Keratinocyte (primary cell): ENCODE results near the gene FCHSD1. TPM values are rescaled to one million over a fixed set of nuclear protein-coding genes. Genes with fewer than 3 reads are reported as not detected.
A peak's percentile ranks its signal among the peaks of the same experiment; 100 is the strongest.

Experiments used
- DNase-seq: peaks from one replicate; pipeline ENCODE4 v3.0.0-alpha.2; 2011; ENCODE audit warnings: low read depth, missing footprints, low spot score
- FAIRE-seq: peaks from 2 replicates; lab custom pipeline; 2011; peaks lifted over from hg19 to GRCh38; lab: Jason Lieb, UNC
- H2AFZ ChIP-seq: 2 replicates; pipeline ENCODE4 v1.6.0; 2012; ENCODE audit warnings: low read length, control low read depth, inconsistent platforms; ENCODE audit not compliant: control insufficient read depth
- H3K27ac ChIP-seq: 2 replicates; pipeline ENCODE4 v1.5.1; 2011; ENCODE audit warnings: low read length; ENCODE audit not compliant: control insufficient read depth, insufficient read depth
- H3K27me3 ChIP-seq: 3 replicates; pipeline ENCODE4 v1.6.0; 2011; ENCODE audit warnings: low read length; ENCODE audit not compliant: control insufficient read depth, insufficient read depth; ENCODE audit errors: extremely low read depth
- H3K36me3 ChIP-seq, 2 experiments: 2 replicates in 1 of 2; 3 replicates in 1 of 2; pipeline ENCODE4 v1.5.1; 2011; ENCODE audit warnings: low read length in 2 of 2, mild to moderate bottlenecking in 1 of 2; ENCODE audit not compliant: control insufficient read depth in 2 of 2, insufficient read depth in 2 of 2; ENCODE audit errors: extremely low read depth in 1 of 2
- H3K4me1 ChIP-seq: 3 replicates; pipeline ENCODE4 v1.5.1; 2011; ENCODE audit warnings: low read length; ENCODE audit not compliant: control insufficient read depth, insufficient read depth; ENCODE audit errors: extremely low read depth
- H3K4me2 ChIP-seq: 3 replicates; pipeline ENCODE4 v1.6.0; 2011; ENCODE audit warnings: low read depth, low read length; ENCODE audit not compliant: control insufficient read depth, insufficient read depth; ENCODE audit errors: extremely low read depth
- H3K4me3 ChIP-seq, 3 experiments: fragments of 200-600 bp in 1 of 3; sonication (generic) in 1 of 3; 2 replicates in 2 of 3; 3 replicates in 1 of 3; pipeline ENCODE4 v1.5.1; 2011 to 2016; ENCODE audit warnings: low read length in 3 of 3, mild to moderate bottlenecking in 3 of 3, control low read depth in 2 of 3, inconsistent platforms in 1 of 3, low read depth in 1 of 3, mixed read lengths in 1 of 3, mixed run types in 1 of 3, moderate library complexity in 1 of 3; ENCODE audit not compliant: control insufficient read depth in 2 of 3, insufficient read depth in 2 of 3; ENCODE audit errors: extremely low read depth in 1 of 3
- H3K79me2 ChIP-seq: 2 replicates; pipeline ENCODE4 v1.6.0; 2012; ENCODE audit warnings: low read length; ENCODE audit not compliant: control insufficient read depth, insufficient read depth
- H3K9ac ChIP-seq: 3 replicates; pipeline ENCODE4 v1.6.0; 2011; ENCODE audit warnings: low read length; ENCODE audit not compliant: control insufficient read depth, insufficient read depth; ENCODE audit errors: extremely low read depth
- H3K9me1 ChIP-seq: 3 replicates; pipeline ENCODE4 v1.6.0; 2011; ENCODE audit warnings: low read length; ENCODE audit not compliant: control insufficient read depth, insufficient read depth; ENCODE audit errors: extremely low read depth
- H3K9me3 ChIP-seq: 2 replicates; pipeline ENCODE4 v1.5.1; 2012; ENCODE audit warnings: low read depth, low read length; ENCODE audit not compliant: control insufficient read depth
- H4K20me1 ChIP-seq: 3 replicates; pipeline ENCODE4 v1.6.0; 2011; ENCODE audit warnings: low read length; ENCODE audit not compliant: control insufficient read depth, insufficient read depth; ENCODE audit errors: extremely low read depth
- EZH2 ChIP-seq: IDR thresholded peaks from one replicate; pipeline ENCODE4 v1.6.1; 2012; ENCODE audit warnings: inconsistent platforms, mild to moderate bottlenecking, low read length, moderate library complexity
- dilution Hi-C: fragments of 300-500 bp; cut with MboI; formaldehyde crosslinking; loops from one replicate; pipeline ENCODE4 v1.7.0; 2020; ENCODE audit warnings: low sequenced_read_pairs; ENCODE audit not compliant: extremely low pct_ligation_motif_present
- polyA plus RNA-seq, 5 experiments: library from polyadenylated mRNA; depleted of rRNA in 3 of 5; stranded (reverse) in 3 of 5; stranded (forward) in 1 of 5; unstranded in 1 of 5; fragments of >200 nt; gene quantifications; 1 replicate in 1 of 5; 2 replicates in 3 of 5; 3 replicates in 1 of 5; pipeline versions ENCODE4 v1.2.1 to v1.2.3, GENCODE V29; 2011 to 2012; ENCODE audit warnings: missing spikeins in 2 of 5, low read depth in 1 of 5, low replicate concordance in 1 of 5
- TF ChIP-seq, protein P1 (sequence below), 3 experiments: IDR thresholded peaks in 1 of 3; conservative IDR thresholded peaks in 1 of 3; optimal IDR thresholded peaks in 1 of 3; 2 replicates in 2 of 3; 3 replicates in 1 of 3; pipeline versions ENCODE3 to v1.5.1; 2011; ENCODE audit warnings: low read length in 3 of 3, mild to moderate bottlenecking in 3 of 3, moderate library complexity in 2 of 3, control low read depth in 1 of 3, inconsistent platforms in 1 of 3; ENCODE audit not compliant: insufficient read depth in 2 of 3; ENCODE audit errors: extremely low read depth in 1 of 3

FCHSD1 gene
- polyA plus RNA-seq, 1 donor (not counting 4 experiments of a cell fraction or from before 2014, with no cell fraction given): 13.5 TPM

DNA sequence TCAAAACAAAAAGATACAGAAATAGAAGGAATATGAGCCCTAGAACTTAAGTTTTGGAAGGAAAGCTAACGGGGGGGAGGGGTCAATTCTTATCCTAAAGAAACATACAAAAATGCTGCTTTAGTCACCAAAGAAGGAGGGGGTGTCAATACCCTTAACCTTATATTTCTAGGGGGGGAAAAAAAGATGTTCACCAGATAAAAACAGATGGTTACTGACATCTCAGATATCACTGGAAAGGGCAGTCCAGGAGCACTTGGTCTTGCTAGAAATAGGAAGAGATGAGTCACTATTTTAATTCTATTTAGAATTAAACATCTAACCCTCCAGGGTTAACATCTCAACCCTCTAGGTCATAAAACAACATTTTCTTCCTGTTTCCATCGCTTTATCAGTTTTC, 34.1 kb downstream of the FCHSD1 start:
- Histone ChIP-seq H3K9me3 (no peaks in the 10 kb centered on the region), H3K27me3 (no peaks in the 10 kb centered on the region), H3K4me2 (peak overlapping the region; percentile 92), H2AFZ (no peak overlapping the region), H3K9ac (peak overlapping the region; percentile 93), H4K20me1 (peaks cover 6% of the 10 kb centered on the region), H3K79me2 (peaks cover 64% of the 10 kb centered on the region), H3K4me1 (peaks cover 22% of the 10 kb centered on the region), H3K36me3 (peaks cover 6 to 19% of the 10 kb centered on the region in 2 experiments), H3K27ac (peak overlapping the region; percentile 83), H3K4me3 (peak overlapping the region; percentile 76 to 91 (median 83)), H3K9me1 (no peaks in the 10 kb centered on the region)
- no peak for FAIRE-seq
- TF ChIP-seq EZH2: no peak
- TF ChIP-seq, protein P1, sequence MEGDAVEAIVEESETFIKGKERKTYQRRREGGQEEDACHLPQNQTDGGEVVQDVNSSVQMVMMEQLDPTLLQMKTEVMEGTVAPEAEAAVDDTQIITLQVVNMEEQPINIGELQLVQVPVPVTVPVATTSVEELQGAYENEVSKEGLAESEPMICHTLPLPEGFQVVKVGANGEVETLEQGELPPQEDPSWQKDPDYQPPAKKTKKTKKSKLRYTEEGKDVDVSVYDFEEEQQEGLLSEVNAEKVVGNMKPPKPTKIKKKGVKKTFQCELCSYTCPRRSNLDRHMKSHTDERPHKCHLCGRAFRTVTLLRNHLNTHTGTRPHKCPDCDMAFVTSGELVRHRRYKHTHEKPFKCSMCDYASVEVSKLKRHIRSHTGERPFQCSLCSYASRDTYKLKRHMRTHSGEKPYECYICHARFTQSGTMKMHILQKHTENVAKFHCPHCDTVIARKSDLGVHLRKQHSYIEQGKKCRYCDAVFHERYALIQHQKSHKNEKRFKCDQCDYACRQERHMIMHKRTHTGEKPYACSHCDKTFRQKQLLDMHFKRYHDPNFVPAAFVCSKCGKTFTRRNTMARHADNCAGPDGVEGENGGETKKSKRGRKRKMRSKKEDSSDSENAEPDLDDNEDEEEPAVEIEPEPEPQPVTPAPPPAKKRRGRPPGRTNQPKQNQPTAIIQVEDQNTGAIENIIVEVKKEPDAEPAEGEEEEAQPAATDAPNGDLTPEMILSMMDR (optimal IDR thresholded peaks at IDR 0.05 in 1 of 3, IDR thresholded peaks at IDR 0.05 in 1 of 3, conservative IDR thresholded peaks at IDR 0.05 in 1 of 3; ENCODE audit: extremely low read depth in 1 of 3, insufficient read depth in 2 of 3, low read length in 3 of 3): no peak
- dilution Hi-C loops: no loop called here
- no peak for DNase-seq

DNA sequence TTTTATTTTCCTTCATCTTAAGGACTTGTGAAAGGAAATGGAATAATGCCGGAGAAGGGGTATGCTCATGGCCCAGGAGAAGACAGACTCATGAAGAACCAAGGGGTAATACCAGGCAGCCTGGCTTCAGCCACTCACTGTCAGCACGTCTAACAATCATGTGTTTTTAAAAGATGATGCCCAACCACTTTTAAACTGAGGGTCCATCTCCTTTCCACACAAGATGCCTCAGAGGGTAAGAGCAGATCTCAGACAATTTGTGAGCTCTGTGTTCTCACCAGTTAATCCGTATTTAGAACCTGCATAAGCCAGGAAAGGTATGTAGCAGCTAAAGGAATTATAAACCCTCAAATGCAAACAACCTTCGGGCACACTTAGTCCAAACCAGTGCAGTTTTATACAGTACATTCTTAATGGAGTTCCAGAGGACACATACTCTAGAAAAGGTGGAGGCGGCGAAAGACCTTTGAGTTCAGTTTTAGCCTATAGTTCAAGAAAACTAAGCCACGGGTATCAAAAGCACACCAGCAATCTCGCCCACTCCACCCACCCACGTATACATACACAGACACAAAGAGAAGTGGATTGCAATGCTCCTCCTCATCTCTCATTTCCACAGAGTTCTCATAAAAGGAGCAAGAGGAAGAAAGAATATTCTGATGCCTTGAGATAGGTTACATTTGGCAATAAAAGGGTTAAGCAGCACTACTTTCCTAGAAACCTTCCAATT, 35.1 kb downstream of the FCHSD1 start:
- Histone ChIP-seq H3K4me1 (peaks cover 22% of the 10 kb centered on the region), H3K36me3 (peaks cover 3 to 19% of the 10 kb centered on the region in 2 experiments), H3K9ac (no peak overlapping the region), H3K9me3 (no peaks in the 10 kb centered on the region), H3K4me2 (peak overlapping the region; percentile 92), H4K20me1 (peaks cover 6% of the 10 kb centered on the region), H3K9me1 (no peaks in the 10 kb centered on the region), H3K27ac (no peak overlapping the region), H3K27me3 (no peaks in the 10 kb centered on the region), H2AFZ (no peak overlapping the region), H3K79me2 (peaks cover 74% of the 10 kb centered on the region), H3K4me3 (peak overlapping the region in 2 of 3 experiments; percentile 76 to 83)
- TF ChIP-seq, protein P1 (optimal IDR thresholded peaks at IDR 0.05 in 1 of 3, IDR thresholded peaks at IDR 0.05 in 1 of 3, conservative IDR thresholded peaks at IDR 0.05 in 1 of 3; ENCODE audit: extremely low read depth in 1 of 3, insufficient read depth in 2 of 3, low read length in 3 of 3): no peak
- no peak for TF ChIP-seq EZH2
- no peak for DNase-seq
- FAIRE-seq: no peak
- dilution Hi-C loops: no loop called here
